HepG2 (cell line): ENCODE results near the gene SIRPB2. TPM values are rescaled to one million over a fixed set of nuclear protein-coding genes. Genes with fewer than 3 reads are reported as not detected.

Experiments used
- ATAC-seq: fragments of 200-7000 bp; cut with Tn5 transposase; 3 replicates; pipeline ENCODE4 v1.9.1; 2020; ENCODE audit warnings: mild to moderate bottlenecking, moderate library complexity
- BruUV-seq: library from RNA; stranded (reverse); fragments of 400-500 nt; replicated peaks from 2 replicates; lab custom pipeline; 2021; lab: Mats Ljungman, UMichigan
- CTCF ChIA-PET: fragments of 300-600 bp; formaldehyde crosslinking; extraction: SDS; loops from one replicate; lab custom pipeline; 2021; ENCODE audit warnings: low total read pairs, inconsistent platforms, low intra/inter-chr PET ratio; lab: Yijun Ruan, JAX
- POLR2A ChIA-PET: fragments of 350-600 bp; sonication (Branson Sonifier 250); formaldehyde crosslinking; loops from one replicate; lab custom pipeline; 2020; ENCODE audit warnings: antibody characterized with exemption, inconsistent platforms; lab: Yijun Ruan, JAX
- DNase-seq: peaks from one replicate; pipeline ENCODE4 v3.0.0-alpha.2; 2015; ENCODE audit warnings: low spot score
- FAIRE-seq: peaks from 3 replicates; lab custom pipeline; 2011; peaks lifted over from hg19 to GRCh38; lab: Jason Lieb, UNC
- H2AFZ ChIP-seq: one replicate; pipeline ENCODE4 v1.6.1; 2011; ENCODE audit warnings: low read length, inconsistent platforms
- H3K27ac ChIP-seq: fragments of 300-600 bp; 3 replicates; pipeline ENCODE4 v1.8.0; 2011; ENCODE audit warnings: mixed run types, mild to moderate bottlenecking, mixed read lengths, low read length, inconsistent platforms; ENCODE audit not compliant: insufficient read depth; ENCODE audit errors: extremely low read length
- H3K27me3 ChIP-seq, 2 experiments: fragments of 200-600 bp in 1 of 2; 2 replicates in 1 of 2; 3 replicates in 1 of 2; pipeline versions ENCODE4 v1.6.0 to v1.8.0; 2011; ENCODE audit warnings: low read length in 2 of 2, mild to moderate bottlenecking in 2 of 2, moderate library complexity in 2 of 2, inconsistent platforms in 1 of 2; ENCODE audit not compliant: insufficient read depth in 2 of 2, control insufficient read depth in 1 of 2
- H3K36me3 ChIP-seq, 2 experiments: fragments of 200-600 bp in 1 of 2; replicated peaks in 1 of 2; 2 replicates in 1 of 2; 3 replicates in 1 of 2; pipeline versions ENCODE4 v1.5.1 to v1.8.0; 2011; ENCODE audit warnings: low read length in 2 of 2, inconsistent platforms in 1 of 2; ENCODE audit not compliant: insufficient read depth in 2 of 2, control insufficient read depth in 1 of 2
- H3K4me1 ChIP-seq: 2 replicates; pipeline ENCODE4 v1.5.1; 2012; ENCODE audit warnings: low read length, inconsistent platforms; ENCODE audit not compliant: insufficient read depth
- H3K4me2 ChIP-seq: 2 replicates; pipeline ENCODE4 v1.6.0; 2011; ENCODE audit warnings: low read depth, low read length, inconsistent platforms
- H3K4me3 ChIP-seq, 3 experiments: fragments of 200-600 bp in 1 of 3; sonication (generic), shearing (Covaris generic) in 1 of 3; replicated peaks in 1 of 3; 2 replicates each; pipeline ENCODE4 v1.5.1; 2011 to 2016; ENCODE audit warnings: low read length in 3 of 3, inconsistent platforms in 2 of 3, low read depth in 2 of 3, mild to moderate bottlenecking in 2 of 3, control low read depth in 1 of 3, mixed read lengths in 1 of 3; ENCODE audit not compliant: insufficient read depth in 1 of 3
- H3K79me2 ChIP-seq: one replicate; pipeline ENCODE4 v1.6.1; 2011; ENCODE audit warnings: low read length, inconsistent platforms; ENCODE audit not compliant: insufficient read depth
- H3K9ac ChIP-seq: 2 replicates; pipeline ENCODE4 v1.6.0; 2011; ENCODE audit warnings: mild to moderate bottlenecking, low read depth, low read length, inconsistent platforms; ENCODE audit not compliant: insufficient read depth
- H3K9me3 ChIP-seq: 2 replicates; pipeline ENCODE4 v1.5.1; 2012; ENCODE audit warnings: mild to moderate bottlenecking, low read length
- H4K20me1 ChIP-seq: 2 replicates; pipeline ENCODE4 v1.6.0; 2011; ENCODE audit warnings: inconsistent platforms, mild to moderate bottlenecking, low read length, moderate library complexity; ENCODE audit not compliant: insufficient read depth
- HMG20A ChIP-seq: IDR thresholded peaks from 2 replicates; pipeline ENCODE4 v1.6.1; 2016; ENCODE audit warnings: borderline replicate concordance
- HNRNPK ChIP-seq: fragments of 200-400 bp; formaldehyde crosslinking; IDR thresholded peaks from 2 replicates; pipeline ENCODE4 v1.6.1; 2018; ENCODE audit warnings: low read length, low read depth, moderate library complexity, mild to moderate bottlenecking; ENCODE audit not compliant: poor library complexity, severe bottlenecking
- MIER2 ChIP-seq: IDR thresholded peaks from 2 replicates; pipeline ENCODE4 v1.6.1; 2016; ENCODE audit warnings: missing biosample characterization, missing genetic modification reagents
- NCOR1 ChIP-seq: fragments of 200-600 bp; sonication (generic); IDR thresholded peaks from 2 replicates; pipeline ENCODE4 v1.7.0; 2017; ENCODE audit warnings: antibody characterized with exemption, low read length, borderline replicate concordance
- SIX1 ChIP-seq: sonication (generic); formaldehyde crosslinking; IDR thresholded peaks from 2 replicates; pipeline ENCODE4 v1.4.0; 2020; ENCODE audit warnings: missing genetic modification reagents, borderline replicate concordance
- ZBTB3 ChIP-seq: sonication (generic); formaldehyde crosslinking; IDR thresholded peaks from 2 replicates; pipeline ENCODE4 v1.4.0; 2020; ENCODE audit warnings: low read depth, mild to moderate bottlenecking, moderate library complexity, missing genetic modification reagents, borderline replicate concordance
- ZBTB34 ChIP-seq: sonication (generic); formaldehyde crosslinking; IDR thresholded peaks from 2 replicates; pipeline ENCODE4 v1.8.0; 2022; ENCODE audit warnings: mild to moderate bottlenecking, missing genetic modification reagents
- ZFP82 ChIP-seq: sonication (generic); formaldehyde crosslinking; IDR thresholded peaks from 2 replicates; pipeline ENCODE4 v1.5.1; 2020; ENCODE audit warnings: mild to moderate bottlenecking, missing genetic modification reagents, borderline replicate concordance
- ZIK1 ChIP-seq: sonication (generic); formaldehyde crosslinking; IDR thresholded peaks from 2 replicates; pipeline ENCODE4 v1.5.0; 2020; ENCODE audit warnings: mild to moderate bottlenecking, low read depth, missing genetic modification reagents, borderline replicate concordance
- ZNF713 ChIP-seq: sonication (generic); formaldehyde crosslinking; IDR thresholded peaks from 2 replicates; pipeline ENCODE4 v1.4.0; 2020; ENCODE audit warnings: mild to moderate bottlenecking, missing genetic modification reagents
- WGBS: methylation state at CpG from one replicate; pipeline ENCODE4 v1.1.6; 2017; ENCODE audit warnings: low lambda C conversion rate; 5-methylcytosine and 5-hydroxymethylcytosine counted together
- in situ Hi-C: cut with HindIII; loops from 2 replicates; pipeline ENCODE4 v1.10.0; 2017; ENCODE audit warnings: low pct_unique_long_range_greater_than_20kb; ENCODE audit not compliant: extremely low pct_ligation_motif_present
- intact Hi-C: fragments of 100-400 bp; cut with micrococcal nuclease; formaldehyde crosslinking; loops from one replicate; pipeline ENCODE4 v1.10.0; 2022; ENCODE audit not compliant: unreplicated experiment
- polyA plus RNA-seq, 8 experiments: library from polyadenylated mRNA; depleted of rRNA in 3 of 8; stranded (reverse) in 7 of 8; unstranded in 1 of 8; fragments of >200 nt; fragmentation: Illumina TruSeq in 4 of 8; extraction: Trizol in 4 of 8; gene quantifications; 2 replicates each; pipeline versions ENCODE4 v1.2.1 to v1.2.3, GENCODE V29; 2011 to 2016; ENCODE audit warnings: low read depth in 4 of 8, missing spikeins in 1 of 8, mixed read lengths in 1 of 8; ENCODE audit not compliant: insufficient read depth in 1 of 8
- total RNA-seq, 5 experiments: library from RNA; depleted of rRNA; stranded (reverse); fragments of >200 nt; fragmentation: Illumina TruSeq; extraction: Trizol; gene quantifications; 2 replicates each; pipeline ENCODE4 v1.2.3, GENCODE V29; 2016; ENCODE audit warnings: low read depth in 1 of 5
- TF ChIP-seq, protein P1 (sequence below): sonication (generic); formaldehyde crosslinking; conservative IDR thresholded peaks from 2 replicates; pipeline ENCODE4 v1.4.0; 2020; ENCODE audit warnings: missing genetic modification reagents
- TF ChIP-seq, protein P2 (sequence below): IDR thresholded peaks from 2 replicates; pipeline ENCODE4 v1.4.0; 2020; ENCODE audit warnings: mild to moderate bottlenecking, missing genetic modification reagents

SIRPB2 gene
- total and polyA plus RNA-seq, 2 of the 13 experiments (the other 11 are each of a cell fraction or from before 2014, with no cell fraction given), result not detected

GRCh38 chr20:1493536-1493935, 2.3 kb upstream of the SIRPB2 start (continued):
- TF ChIP-seq, protein P1, sequence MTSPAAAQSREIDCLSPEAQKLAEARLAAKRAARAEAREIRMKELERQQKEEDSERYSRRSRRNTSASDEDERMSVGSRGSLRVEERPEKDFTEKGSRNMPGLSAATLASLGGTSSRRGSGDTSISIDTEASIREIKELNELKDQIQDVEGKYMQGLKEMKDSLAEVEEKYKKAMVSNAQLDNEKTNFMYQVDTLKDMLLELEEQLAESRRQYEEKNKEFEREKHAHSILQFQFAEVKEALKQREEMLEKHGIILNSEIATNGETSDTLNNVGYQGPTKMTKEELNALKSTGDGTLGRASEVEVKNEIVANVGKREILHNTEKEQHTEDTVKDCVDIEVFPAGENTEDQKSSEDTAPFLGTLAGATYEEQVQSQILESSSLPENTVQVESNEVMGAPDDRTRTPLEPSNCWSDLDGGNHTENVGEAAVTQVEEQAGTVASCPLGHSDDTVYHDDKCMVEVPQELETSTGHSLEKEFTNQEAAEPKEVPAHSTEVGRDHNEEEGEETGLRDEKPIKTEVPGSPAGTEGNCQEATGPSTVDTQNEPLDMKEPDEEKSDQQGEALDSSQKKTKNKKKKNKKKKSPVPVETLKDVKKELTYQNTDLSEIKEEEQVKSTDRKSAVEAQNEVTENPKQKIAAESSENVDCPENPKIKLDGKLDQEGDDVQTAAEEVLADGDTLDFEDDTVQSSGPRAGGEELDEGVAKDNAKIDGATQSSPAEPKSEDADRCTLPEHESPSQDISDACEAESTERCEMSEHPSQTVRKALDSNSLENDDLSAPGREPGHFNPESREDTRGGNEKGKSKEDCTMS, result no peak
- TF ChIP-seq, protein P2, sequence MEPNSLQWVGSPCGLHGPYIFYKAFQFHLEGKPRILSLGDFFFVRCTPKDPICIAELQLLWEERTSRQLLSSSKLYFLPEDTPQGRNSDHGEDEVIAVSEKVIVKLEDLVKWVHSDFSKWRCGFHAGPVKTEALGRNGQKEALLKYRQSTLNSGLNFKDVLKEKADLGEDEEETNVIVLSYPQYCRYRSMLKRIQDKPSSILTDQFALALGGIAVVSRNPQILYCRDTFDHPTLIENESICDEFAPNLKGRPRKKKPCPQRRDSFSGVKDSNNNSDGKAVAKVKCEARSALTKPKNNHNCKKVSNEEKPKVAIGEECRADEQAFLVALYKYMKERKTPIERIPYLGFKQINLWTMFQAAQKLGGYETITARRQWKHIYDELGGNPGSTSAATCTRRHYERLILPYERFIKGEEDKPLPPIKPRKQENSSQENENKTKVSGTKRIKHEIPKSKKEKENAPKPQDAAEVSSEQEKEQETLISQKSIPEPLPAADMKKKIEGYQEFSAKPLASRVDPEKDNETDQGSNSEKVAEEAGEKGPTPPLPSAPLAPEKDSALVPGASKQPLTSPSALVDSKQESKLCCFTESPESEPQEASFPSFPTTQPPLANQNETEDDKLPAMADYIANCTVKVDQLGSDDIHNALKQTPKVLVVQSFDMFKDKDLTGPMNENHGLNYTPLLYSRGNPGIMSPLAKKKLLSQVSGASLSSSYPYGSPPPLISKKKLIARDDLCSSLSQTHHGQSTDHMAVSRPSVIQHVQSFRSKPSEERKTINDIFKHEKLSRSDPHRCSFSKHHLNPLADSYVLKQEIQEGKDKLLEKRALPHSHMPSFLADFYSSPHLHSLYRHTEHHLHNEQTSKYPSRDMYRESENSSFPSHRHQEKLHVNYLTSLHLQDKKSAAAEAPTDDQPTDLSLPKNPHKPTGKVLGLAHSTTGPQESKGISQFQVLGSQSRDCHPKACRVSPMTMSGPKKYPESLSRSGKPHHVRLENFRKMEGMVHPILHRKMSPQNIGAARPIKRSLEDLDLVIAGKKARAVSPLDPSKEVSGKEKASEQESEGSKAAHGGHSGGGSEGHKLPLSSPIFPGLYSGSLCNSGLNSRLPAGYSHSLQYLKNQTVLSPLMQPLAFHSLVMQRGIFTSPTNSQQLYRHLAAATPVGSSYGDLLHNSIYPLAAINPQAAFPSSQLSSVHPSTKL (CRISPR knock-in tag), result no peak

DNA sequence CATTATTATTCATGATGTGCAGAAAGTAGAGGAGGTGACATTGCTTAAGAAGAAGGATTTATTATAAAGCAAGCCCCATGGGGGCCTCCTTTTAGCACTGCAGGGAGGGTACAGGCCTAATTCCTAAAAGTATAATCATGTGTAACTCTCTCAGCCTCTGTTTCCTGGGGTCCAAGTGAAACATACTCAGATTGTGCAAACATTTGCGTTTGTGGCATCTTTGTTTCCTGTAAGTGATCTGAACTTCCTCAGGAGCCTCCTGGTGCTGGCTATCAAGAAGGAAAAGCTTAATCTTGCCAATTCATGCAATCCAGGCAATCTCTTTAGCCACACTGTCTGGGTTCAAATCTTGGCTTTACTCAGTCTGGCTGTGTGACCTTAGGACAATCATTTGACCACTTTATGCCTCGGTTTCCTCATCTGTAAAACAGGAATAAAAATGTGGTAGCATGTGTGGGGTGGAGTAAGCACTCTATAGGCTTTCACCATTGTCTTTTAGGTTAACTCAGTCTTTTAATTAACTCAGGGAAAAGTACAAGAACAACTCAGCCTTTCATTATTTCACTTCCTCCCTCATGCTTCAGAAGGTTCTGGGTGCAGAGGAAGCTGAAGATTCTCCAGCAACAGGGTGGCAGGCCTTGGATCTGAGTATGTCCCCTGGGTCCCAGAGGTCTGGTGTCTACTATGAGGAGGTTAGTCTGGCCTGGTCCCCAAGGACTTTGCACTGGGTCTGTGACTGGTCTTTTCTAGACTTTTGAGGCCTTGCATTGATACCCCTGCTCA, 831 bp upstream of the SIRPB2 start:
- H3K9ac ChIP-seq, result no peak overlapping the region
- no peaks in the 10 kb centered on the region for H3K9me3 ChIP-seq
- no peaks in the 10 kb centered on the region for H3K36me3 ChIP-seq
- BruUV-seq, result no TSS peak
- no peaks in the 10 kb centered on the region for H3K79me2 ChIP-seq
- no peak overlapping the region for H3K27ac ChIP-seq
- peaks cover 2 to 26% of the 10 kb centered on the region in 2 experiments; a peak in 4 of 5 replicates for H3K27me3 ChIP-seq
- no peak overlapping the region for H3K4me2 ChIP-seq
- H3K4me3 ChIP-seq, result no peak overlapping the region
- ChIA-PET POLR2A (no interaction called here), CTCF (no interaction called here)
- in situ Hi-C loops (no loop called here), intact Hi-C loops (no loop called here)
- H4K20me1 ChIP-seq, result no peaks in the 10 kb centered on the region
- H2AFZ ChIP-seq, result no peak overlapping the region
- H3K4me1 ChIP-seq, result no peaks in the 10 kb centered on the region
- DNase-seq (no peak), ATAC-seq (no peak), FAIRE-seq (no peak)
- WGBS, result 0% methylated on average over 2 of the region's 2 CpGs
- TF ChIP-seq HNRNPK (no peak), ZBTB34 (CRISPR knock-in tag) (no peak), HMG20A (CRISPR knock-in tag) (no peak), SIX1 (CRISPR knock-in tag) (no peak), ZIK1 (CRISPR knock-in tag) (no peak), ZBTB3 (no peak), MIER2 (CRISPR knock-in tag) (no peak), NCOR1 (no peak), ZNF713 (no peak), ZFP82 (CRISPR knock-in tag) (no peak)
